Measurements from ENCODE around the gene PPFIBP2.

DNA sequence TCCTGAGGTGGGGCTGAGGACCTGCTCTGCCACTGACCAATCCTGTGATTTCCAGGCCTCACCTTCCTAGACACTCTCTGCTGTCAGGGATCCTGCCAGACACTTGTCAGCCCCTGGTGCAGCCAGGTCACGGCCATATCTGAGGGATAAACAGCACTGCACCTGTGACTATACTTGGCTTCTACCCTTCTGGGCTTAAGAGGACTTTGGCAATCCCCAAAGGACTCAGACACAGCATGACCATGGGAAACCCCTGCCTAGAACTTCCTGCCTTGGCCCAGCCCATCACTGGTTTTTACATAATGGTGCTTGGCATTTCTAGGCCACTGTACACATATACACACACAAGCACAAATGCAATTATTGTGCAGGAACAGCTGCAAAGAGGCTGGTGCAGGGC, 40.1 kb upstream of the PPFIBP2 start:
- TF ChIP-seq EZH2 (IDR thresholded peaks at IDR 0.05) (no peak), EZH2phosphoT487 (IDR thresholded peaks at IDR 0.05; ENCODE audit: borderline replicate concordance) (no peak), SP1 (IDR thresholded peaks at IDR 0.05; ENCODE audit: low read depth) (no peak), RAD21 (IDR thresholded peaks at IDR 0.05; ENCODE audit: low read depth) (no peak), EGR1 (IDR thresholded peaks at IDR 0.05; ENCODE audit: low read depth) (no peak), POLR2A (IDR thresholded peaks at IDR 0.05; ENCODE audit: borderline replicate concordance, extremely low read depth, insufficient read depth, insufficient read length) (no peak), FOSL1 (IDR thresholded peaks at IDR 0.05; ENCODE audit: low read depth) (no peak), SIN3A (IDR thresholded peaks at IDR 0.05; ENCODE audit: low read depth) (no peak), POLR2AphosphoS5 (IDR thresholded peaks at IDR 0.05; ENCODE audit: low read depth, low read length) (no peak), ZNF274 (IDR thresholded peaks at IDR 0.05; ENCODE audit: low read depth, low read length) (no peak)
- TF ChIP-seq, protein P1, sequence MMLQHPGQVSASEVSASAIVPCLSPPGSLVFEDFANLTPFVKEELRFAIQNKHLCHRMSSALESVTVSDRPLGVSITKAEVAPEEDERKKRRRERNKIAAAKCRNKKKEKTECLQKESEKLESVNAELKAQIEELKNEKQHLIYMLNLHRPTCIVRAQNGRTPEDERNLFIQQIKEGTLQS (IDR thresholded peaks at IDR 0.05), result no peak
- TF ChIP-seq, protein P2, sequence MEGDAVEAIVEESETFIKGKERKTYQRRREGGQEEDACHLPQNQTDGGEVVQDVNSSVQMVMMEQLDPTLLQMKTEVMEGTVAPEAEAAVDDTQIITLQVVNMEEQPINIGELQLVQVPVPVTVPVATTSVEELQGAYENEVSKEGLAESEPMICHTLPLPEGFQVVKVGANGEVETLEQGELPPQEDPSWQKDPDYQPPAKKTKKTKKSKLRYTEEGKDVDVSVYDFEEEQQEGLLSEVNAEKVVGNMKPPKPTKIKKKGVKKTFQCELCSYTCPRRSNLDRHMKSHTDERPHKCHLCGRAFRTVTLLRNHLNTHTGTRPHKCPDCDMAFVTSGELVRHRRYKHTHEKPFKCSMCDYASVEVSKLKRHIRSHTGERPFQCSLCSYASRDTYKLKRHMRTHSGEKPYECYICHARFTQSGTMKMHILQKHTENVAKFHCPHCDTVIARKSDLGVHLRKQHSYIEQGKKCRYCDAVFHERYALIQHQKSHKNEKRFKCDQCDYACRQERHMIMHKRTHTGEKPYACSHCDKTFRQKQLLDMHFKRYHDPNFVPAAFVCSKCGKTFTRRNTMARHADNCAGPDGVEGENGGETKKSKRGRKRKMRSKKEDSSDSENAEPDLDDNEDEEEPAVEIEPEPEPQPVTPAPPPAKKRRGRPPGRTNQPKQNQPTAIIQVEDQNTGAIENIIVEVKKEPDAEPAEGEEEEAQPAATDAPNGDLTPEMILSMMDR (IDR thresholded peaks at IDR 0.05 in 2 of 3, conservative IDR thresholded peaks at IDR 0.05 in 1 of 3; ENCODE audit: borderline replicate concordance in 1 of 3, insufficient read depth in 1 of 3, low read depth in 2 of 3, low read length in 2 of 3), result no peak
- TF ChIP-seq, protein P3, sequence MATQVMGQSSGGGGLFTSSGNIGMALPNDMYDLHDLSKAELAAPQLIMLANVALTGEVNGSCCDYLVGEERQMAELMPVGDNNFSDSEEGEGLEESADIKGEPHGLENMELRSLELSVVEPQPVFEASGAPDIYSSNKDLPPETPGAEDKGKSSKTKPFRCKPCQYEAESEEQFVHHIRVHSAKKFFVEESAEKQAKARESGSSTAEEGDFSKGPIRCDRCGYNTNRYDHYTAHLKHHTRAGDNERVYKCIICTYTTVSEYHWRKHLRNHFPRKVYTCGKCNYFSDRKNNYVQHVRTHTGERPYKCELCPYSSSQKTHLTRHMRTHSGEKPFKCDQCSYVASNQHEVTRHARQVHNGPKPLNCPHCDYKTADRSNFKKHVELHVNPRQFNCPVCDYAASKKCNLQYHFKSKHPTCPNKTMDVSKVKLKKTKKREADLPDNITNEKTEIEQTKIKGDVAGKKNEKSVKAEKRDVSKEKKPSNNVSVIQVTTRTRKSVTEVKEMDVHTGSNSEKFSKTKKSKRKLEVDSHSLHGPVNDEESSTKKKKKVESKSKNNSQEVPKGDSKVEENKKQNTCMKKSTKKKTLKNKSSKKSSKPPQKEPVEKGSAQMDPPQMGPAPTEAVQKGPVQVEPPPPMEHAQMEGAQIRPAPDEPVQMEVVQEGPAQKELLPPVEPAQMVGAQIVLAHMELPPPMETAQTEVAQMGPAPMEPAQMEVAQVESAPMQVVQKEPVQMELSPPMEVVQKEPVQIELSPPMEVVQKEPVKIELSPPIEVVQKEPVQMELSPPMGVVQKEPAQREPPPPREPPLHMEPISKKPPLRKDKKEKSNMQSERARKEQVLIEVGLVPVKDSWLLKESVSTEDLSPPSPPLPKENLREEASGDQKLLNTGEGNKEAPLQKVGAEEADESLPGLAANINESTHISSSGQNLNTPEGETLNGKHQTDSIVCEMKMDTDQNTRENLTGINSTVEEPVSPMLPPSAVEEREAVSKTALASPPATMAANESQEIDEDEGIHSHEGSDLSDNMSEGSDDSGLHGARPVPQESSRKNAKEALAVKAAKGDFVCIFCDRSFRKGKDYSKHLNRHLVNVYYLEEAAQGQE (IDR thresholded peaks at IDR 0.05; ENCODE audit: low read depth), result no peak
- TF ChIP-seq, protein P4, sequence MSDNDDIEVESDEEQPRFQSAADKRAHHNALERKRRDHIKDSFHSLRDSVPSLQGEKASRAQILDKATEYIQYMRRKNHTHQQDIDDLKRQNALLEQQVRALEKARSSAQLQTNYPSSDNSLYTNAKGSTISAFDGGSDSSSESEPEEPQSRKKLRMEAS (IDR thresholded peaks at IDR 0.05), result no peak

Data from HCT116 (cell line).